ENCODE measurements around the gene ARF1. TPM values are rescaled to one million over a fixed set of nuclear protein-coding genes. Genes with fewer than 3 reads are reported as not detected.
A peak's percentile ranks its signal among the peaks of the same experiment; 100 is the strongest.

The ARF1 gene
- total and polyA plus RNA-seq, 2 of the 13 experiments (the other 11 are each of a cell fraction or from before 2014, with no cell fraction given): 186 to 327 TPM

DNA sequence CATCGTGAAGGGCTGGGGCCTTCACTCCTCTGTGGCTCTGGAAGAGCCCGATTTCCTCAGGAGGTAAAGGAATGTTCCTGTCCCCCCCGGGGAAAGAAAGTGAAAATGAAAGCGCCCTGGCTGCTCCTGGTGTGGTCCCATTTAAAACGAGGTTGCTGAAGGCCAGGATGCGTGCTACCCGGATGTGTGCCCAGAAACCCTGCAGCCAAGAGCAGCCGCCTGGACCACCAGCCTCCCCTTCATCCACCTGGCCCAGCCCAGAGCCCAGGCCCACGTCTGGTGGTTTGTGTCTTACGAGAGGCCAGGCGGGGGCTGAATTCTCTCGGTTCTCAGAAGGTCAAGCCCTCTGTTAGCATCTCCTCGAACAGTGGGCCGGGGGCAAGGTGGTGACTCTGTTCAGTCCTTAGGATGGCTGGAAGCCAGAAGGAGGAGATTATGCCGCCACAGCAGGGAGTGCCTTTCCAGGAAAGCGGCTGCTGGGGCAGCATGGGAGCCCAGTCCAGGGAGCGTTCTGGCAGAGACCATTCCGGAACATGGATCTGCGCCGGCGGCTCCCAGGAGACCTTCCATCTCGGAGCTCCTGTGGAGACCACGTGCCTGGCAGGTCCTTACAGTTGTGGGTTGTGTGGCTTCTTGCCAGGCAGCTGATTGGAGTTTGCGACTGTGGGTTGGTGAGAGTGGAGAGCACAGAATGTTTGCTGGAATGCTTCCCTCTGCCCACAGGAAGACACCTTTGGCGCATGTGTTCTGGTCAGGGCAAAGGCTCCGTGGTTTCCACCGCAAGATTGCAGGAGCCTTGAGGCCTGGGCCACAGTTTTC is 58.9 kb downstream of the ARF1 start (continued):
- TF ChIP-seq FOSL2 (CRISPR knock-in tag; IDR thresholded peaks at IDR 0.05) (no peak), ARNT (IDR thresholded peaks at IDR 0.05) (no peak), ZNF136 (CRISPR knock-in tag; IDR thresholded peaks at IDR 0.05; ENCODE audit: low read depth) (0 out of 2 replicates have a peak, but pooled peaks have one; percentile 51), CCDC6 (CRISPR knock-in tag; IDR thresholded peaks at IDR 0.05) (no peak), HNRNPK (IDR thresholded peaks at IDR 0.05; ENCODE audit: low read depth, low read length, poor library complexity, severe bottlenecking) (no peak), NFYC (CRISPR knock-in tag; IDR thresholded peaks at IDR 0.05) (no peak), SALL2 (CRISPR knock-in tag; IDR thresholded peaks at IDR 0.05) (no peak), ZNF572 (CRISPR knock-in tag; IDR thresholded peaks at IDR 0.05) (no peak), ZNF564 (CRISPR knock-in tag; IDR thresholded peaks at IDR 0.05) (no peak), KLF12 (CRISPR knock-in tag; IDR thresholded peaks at IDR 0.05; ENCODE audit: borderline replicate concordance) (no peak), STAT5B (CRISPR knock-in tag; IDR thresholded peaks at IDR 0.05) (no peak), ZMYM3 (CRISPR knock-in tag; IDR thresholded peaks at IDR 0.05) (no peak), MAFK (conservative IDR thresholded peaks at IDR 0.05 in 1 of 2, IDR thresholded peaks at IDR 0.05 in 1 of 2; ENCODE audit: low read length in 2 of 2) (no peak), GTF2F1 (IDR thresholded peaks at IDR 0.05; ENCODE audit: low read length) (no peak), ZFP36 (IDR thresholded peaks at IDR 0.05; ENCODE audit: borderline replicate concordance, low read depth, low read length, partially characterized antibody) (no peak)
- TF ChIP-seq, protein P1, sequence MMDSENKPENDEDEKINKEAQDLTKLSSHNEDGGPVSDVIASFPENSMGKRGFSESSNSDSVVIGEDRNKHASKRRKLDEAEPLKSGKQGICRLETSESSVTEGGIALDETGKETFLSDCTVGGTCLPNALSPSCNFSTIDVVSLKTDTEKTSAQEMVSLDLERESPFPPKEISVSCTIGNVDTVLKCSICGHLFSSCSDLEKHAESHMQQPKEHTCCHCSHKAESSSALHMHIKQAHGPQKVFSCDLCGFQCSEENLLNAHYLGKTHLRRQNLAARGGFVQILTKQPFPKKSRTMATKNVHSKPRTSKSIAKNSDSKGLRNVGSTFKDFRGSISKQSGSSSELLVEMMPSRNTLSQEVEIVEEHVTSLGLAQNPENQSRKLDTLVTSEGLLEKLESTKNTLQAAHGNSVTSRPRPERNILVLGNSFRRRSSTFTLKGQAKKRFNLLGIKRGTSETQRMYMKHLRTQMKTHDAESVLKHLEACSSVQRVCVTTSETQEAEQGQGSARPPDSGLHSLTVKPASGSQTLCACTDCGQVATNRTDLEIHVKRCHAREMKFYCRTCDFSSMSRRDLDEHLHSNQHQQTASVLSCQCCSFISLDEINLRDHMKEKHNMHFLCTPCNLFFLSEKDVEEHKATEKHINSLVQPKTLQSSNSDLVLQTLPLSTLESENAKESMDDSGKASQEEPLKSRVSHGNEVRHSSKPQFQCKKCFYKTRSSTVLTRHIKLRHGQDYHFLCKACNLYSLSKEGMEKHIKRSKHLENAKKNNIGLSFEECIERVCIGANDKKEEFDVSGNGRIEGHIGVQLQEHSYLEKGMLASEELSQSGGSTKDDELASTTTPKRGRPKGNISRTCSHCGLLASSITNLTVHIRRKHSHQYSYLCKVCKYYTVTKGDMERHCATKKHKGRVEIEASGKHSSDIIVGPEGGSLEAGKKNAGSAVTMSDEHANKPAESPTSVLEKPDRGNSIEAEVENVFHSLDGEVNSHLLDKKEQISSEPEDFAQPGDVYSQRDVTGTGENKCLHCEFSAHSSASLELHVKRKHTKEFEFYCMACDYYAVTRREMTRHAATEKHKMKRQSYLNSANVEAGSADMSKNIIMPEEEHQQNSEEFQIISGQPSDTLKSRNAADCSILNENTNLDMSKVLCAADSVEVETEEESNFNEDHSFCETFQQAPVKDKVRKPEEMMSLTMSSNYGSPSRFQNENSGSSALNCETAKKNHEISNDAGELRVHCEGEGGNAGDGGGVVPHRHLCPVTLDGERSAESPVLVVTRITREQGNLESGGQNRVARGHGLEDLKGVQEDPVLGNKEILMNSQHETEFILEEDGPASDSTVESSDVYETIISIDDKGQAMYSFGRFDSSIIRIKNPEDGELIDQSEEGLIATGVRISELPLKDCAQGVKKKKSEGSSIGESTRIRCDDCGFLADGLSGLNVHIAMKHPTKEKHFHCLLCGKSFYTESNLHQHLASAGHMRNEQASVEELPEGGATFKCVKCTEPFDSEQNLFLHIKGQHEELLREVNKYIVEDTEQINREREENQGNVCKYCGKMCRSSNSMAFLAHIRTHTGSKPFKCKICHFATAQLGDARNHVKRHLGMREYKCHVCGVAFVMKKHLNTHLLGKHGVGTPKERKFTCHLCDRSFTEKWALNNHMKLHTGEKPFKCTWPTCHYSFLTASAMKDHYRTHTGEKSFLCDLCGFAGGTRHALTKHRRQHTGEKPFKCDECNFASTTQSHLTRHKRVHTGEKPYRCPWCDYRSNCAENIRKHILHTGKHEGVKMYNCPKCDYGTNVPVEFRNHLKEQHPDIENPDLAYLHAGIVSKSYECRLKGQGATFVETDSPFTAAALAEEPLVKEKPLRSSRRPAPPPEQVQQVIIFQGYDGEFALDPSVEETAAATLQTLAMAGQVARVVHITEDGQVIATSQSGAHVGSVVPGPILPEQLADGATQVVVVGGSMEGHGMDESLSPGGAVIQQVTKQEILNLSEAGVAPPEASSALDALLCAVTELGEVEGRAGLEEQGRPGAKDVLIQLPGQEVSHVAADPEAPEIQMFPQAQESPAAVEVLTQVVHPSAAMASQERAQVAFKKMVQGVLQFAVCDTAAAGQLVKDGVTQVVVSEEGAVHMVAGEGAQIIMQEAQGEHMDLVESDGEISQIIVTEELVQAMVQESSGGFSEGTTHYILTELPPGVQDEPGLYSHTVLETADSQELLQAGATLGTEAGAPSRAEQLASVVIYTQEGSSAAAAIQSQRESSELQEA (CRISPR knock-in tag; IDR thresholded peaks at IDR 0.05; ENCODE audit: not compliant biosample characterization): peak; percentile 16
- TF ChIP-seq, protein P2, sequence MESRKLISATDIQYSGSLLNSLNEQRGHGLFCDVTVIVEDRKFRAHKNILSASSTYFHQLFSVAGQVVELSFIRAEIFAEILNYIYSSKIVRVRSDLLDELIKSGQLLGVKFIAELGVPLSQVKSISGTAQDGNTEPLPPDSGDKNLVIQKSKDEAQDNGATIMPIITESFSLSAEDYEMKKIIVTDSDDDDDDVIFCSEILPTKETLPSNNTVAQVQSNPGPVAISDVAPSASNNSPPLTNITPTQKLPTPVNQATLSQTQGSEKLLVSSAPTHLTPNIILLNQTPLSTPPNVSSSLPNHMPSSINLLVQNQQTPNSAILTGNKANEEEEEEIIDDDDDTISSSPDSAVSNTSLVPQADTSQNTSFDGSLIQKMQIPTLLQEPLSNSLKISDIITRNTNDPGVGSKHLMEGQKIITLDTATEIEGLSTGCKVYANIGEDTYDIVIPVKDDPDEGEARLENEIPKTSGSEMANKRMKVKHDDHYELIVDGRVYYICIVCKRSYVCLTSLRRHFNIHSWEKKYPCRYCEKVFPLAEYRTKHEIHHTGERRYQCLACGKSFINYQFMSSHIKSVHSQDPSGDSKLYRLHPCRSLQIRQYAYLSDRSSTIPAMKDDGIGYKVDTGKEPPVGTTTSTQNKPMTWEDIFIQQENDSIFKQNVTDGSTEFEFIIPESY (CRISPR knock-in tag; IDR thresholded peaks at IDR 0.05): no peak
- TF ChIP-seq, protein P3, sequence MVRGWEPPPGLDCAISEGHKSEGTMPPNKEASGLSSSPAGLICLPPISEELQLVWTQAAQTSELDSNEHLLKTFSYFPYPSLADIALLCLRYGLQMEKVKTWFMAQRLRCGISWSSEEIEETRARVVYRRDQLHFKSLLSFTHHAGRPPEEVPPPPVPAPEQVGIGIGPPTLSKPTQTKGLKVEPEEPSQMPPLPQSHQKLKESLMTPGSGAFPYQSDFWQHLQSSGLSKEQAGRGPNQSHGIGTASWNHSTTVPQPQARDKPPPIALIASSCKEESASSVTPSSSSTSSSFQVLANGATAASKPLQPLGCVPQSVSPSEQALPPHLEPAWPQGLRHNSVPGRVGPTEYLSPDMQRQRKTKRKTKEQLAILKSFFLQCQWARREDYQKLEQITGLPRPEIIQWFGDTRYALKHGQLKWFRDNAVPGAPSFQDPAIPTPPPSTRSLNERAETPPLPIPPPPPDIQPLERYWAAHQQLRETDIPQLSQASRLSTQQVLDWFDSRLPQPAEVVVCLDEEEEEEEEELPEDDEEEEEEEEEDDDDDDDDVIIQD (CRISPR knock-in tag; IDR thresholded peaks at IDR 0.05; ENCODE audit: low read depth): no peak
